ENCODE data around the gene MAPK13. TPM values are rescaled to one million over a fixed set of nuclear protein-coding genes. Genes with fewer than 3 reads are reported as not detected.
"Not testable (repeated sequence)": the region's sequence is repeated elsewhere in the genome, so short reads cannot be mapped to it uniquely, and the experiment has no call there.

MAPK13 gene
- total RNA-seq, 1 experiment from 2014 or later: 0.34 TPM

- peak; percentile 93 for DNase-seq (ENCODE audit: low spot score)
These were observed 2.8 kb upstream of the MAPK13 start for GRCh38 chr6:36127462-36128016.

GRCh38 chr6:36128073-36128472, 2.2 kb upstream of the MAPK13 start:
- no peak for DNase-seq (ENCODE audit: low spot score)

GRCh38 chr6:36128793-36129192, 1.5 kb upstream of the MAPK13 start:
- no peak for DNase-seq (ENCODE audit: low spot score)

DNA sequence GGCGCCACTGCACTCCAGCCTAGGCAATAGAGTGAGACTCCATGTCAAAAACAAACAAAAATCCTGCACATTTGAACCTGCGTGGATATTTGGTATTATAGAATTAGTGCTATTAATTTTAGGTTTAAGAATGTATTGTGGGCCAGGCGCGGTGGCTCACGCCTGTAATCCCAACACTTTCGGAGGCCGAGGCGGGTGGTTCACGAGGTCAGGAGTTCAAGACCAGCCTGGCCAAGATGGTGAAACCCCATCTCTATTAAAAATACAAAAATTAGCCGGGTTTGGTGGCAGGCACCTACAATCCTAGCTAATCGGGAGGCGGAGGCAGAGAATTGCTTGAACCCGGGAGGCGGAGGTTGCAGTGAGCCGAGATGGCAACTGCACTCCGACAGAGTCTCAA, 979 bp upstream of the MAPK13 start:
- not testable (repeated sequence) for DNase-seq (ENCODE audit: low spot score)

GRCh38 chr6:36130667-36131510, 576 bp downstream of the MAPK13 start:
- no peak for DNase-seq (ENCODE audit: low spot score)

DNA sequence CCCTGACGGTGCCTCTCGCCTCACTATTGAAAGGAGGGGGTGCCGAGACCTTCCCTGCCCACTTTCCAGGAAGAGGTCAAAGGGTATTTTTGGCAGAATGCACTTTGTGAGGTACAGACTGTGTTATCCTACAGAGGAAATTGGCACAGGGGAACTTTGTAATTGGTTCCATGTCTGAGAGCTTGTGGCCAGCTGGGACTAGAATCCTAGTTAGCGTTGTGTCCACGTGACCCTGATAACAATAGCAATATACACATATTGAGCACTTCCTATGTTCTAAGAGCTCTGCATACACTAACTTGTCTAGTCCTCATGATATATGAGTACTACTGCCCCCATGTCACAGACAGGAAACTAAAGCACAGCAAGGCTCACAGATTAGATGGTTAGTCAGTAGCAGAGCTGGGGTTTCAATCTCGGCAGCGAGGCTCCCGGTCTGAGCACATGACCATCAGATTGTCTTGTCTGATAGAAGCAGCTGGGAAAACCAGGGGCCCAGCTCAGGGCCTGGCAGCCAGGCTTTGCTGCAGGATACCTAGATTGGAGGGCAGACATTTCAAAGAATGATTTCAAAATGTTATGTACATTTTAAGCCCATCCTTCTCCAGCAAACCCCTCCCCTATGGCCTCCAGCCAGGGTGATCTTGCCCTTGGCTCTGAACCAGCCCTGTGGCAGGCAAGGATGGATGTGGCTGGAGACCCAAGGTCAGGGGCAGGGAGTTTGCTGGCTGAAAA, 1.4 kb downstream of the MAPK13 start:
- DNase-seq (ENCODE audit: low spot score): peak; percentile 61

DNA sequence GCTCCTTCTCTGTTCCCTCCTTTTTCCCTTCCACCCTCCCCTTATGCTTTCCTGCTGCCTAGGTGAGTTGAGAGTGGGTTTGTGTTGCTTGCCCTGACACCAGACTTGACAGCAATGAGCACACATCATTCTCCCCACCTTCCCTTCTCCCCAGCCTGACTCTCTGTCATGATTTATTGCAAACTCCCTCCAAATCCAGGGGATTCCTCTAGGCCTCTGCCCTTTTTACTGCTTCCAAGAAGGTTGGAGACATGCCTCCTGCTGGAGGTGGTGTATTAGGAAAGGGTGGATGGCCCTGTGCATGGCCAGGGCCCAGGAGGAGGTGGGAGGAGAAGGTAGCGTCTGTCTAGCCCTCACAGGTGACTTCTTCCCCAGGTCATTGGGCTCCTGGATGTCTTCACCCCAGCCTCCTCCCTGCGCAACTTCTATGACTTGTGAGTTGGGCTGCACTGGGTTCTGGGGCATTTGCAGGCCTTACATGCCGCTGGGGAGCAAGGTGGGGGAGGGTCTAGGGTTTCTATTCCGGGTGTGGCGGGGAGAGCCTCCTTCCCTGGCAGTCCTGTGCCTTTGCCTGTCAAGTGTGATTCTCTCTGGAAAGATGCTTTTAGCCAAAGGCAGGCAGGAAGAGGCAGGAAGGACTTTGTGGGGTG, 2.1 kb downstream of the MAPK13 start:
- no peak for DNase-seq (ENCODE audit: low spot score)

GRCh38 chr6:36133148-36133547, 2.8 kb downstream of the MAPK13 start:
- DNase-seq (ENCODE audit: low spot score): no peak

DNA sequence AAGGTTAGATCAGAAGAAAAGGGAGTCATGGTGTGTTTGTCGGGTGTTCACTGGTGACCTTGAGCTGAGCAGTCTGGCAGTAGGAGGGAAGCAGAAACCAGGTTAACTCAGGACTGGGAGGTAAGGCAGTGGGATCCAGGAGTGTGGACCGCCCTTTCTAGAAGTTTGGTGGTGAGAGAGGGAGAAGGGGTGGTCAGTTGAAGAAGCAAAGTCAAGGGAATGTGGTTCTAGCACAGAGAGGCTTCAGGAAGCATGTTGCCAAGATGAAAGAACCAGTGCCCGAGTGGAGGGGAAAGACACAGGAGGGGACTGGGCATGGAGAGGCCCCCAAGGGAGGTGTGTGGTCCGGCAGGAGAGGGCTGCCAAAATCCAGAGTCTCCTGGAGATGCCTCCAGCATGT, 3.6 kb downstream of the MAPK13 start:
- DNase-seq (ENCODE audit: low spot score): no peak

- no peak for DNase-seq (ENCODE audit: low spot score)
These were observed 4.9 kb downstream of the MAPK13 start for GRCh38 chr6:36135053-36135731.

DNA sequence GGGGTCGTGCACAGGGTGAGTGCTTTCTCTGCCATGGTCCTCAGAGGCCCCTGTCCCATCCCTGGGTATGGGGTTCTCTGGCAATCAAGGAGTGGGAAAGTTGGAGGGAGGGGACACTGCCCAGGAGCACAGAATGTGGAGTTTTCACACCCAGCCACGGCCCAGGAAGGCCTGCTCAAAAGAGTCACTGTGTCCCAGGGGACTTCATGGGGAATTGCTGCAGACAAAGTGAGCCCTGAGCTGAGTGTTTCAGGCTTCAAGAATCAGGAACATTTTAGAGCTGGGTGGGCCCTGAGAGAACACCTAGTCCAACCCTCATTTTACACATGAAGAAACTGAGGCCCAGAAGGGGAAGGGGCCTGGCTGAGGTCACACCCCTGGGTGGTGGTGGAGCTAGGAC, 5.7 kb downstream of the MAPK13 start:
- DNase-seq (ENCODE audit: low spot score): no peak

DNA sequence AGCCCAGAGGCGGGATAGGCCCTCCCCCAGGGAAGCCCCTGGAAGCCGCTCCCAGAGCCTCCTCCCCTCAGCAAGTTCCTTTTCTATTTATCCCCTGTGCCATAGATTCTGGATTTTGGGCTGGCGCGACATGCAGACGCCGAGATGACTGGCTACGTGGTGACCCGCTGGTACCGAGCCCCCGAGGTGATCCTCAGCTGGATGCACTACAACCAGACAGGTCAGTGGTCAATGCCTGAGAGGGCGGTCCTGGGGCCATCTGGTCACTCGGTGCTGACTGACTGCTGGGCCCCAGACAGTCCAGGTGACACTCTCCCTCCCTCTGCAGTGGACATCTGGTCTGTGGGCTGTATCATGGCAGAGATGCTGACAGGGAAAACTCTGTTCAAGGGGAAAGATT, 6.2 kb downstream of the MAPK13 start:
- DNase-seq (ENCODE audit: low spot score): no peak

GRCh38 chr6:36138667-36139066, 8.4 kb downstream of the MAPK13 start:
- no peak for DNase-seq (ENCODE audit: low spot score)

- no peak for DNase-seq (ENCODE audit: low spot score)
These were observed 9.1 kb downstream of the MAPK13 start for GRCh38 chr6:36139431-36139830.

- DNase-seq (ENCODE audit: low spot score): no peak
These were observed 9.8 kb downstream of the MAPK13 start for GRCh38 chr6:36139991-36140710.

DNA sequence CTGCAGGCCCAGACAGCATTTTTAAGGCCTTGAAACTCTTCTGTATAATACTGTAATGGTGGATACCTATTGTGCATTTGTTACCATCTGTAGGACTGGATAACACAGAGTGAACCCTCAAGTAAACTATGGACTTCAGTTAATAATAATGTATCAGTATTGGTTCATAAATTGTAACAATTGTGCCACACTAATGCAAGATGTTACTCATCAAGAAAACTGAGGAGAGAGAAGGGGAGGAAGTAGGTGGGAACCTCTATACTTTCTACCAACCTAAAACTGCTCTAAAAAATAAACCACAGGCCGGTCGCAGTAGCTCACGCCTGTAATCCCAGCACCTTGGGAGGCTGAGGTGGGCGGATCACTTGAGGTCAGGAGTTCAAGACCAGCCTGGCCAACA, 10.8 kb downstream of the MAPK13 start:
- no peak for DNase-seq (ENCODE audit: low spot score)

DNA sequence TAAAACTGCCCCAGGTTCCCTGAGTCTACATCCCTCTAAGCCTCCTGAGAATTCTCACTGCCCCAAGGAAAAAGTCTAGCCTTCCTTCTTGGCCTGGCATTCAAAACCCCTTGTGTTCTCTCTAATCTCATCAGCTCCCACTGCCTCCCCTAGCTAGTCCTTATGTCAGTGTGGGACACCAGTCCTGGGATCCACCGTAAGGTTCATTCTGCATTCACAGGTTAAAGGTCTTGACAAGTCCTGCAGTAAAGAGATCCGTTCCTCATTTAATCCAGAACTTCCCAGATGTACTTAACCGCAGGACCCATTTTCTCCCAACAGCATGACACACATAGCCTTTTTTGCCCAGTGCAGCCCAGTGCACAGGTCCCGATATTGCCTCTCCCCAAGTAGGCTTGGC, 11.6 kb downstream of the MAPK13 start:
- no peak for DNase-seq (ENCODE audit: low spot score)

DNA sequence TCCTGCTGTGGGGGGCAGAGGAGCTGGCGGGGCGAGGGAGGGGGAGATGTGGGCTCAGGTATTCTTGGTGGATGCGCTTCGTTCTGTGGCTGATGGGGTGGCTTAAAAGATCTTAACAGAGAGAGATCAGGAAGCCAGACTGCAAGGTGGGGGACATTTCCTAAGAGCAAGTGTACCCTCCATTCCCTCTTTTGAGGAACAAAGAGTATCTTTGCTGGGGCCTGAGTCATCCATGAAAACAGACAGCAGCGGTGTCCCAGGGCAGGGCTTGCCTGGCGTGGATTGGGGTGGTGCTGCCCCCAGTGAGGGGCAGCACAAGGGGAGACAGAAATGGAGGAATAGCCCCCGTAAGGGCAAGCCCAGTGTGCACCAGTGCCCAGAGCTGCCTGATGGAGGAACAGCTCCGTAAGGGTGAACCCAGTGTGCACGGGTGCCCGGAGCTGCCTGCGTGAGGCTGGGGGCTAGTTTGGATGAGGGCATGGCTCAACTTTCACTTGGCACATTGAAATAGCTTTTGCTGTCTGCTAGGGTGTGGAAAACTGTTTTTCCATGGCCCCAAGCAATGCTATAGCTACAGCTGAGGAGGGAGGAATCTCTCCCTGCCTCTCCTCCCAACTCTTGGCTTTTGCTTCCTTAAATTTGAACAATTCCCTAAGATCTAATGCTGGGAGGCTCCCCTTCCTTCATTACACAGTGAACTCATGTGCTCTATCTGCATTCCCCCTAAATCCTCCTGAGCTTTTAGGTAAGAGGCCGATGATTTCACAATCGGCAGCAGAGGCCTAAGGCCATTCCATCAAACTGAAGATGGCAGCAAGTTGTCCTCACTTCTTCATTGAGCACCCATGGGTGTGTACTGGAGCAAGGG, 12.9 kb downstream of the MAPK13 start:
- no peak for DNase-seq (ENCODE audit: low spot score)

- no peak for DNase-seq (ENCODE audit: low spot score)
These were observed 15.2 kb downstream of the MAPK13 start for GRCh38 chr6:36145495-36145894.

- no peak for DNase-seq (ENCODE audit: low spot score)
These were observed 17.0 kb downstream of the MAPK13 start for GRCh38 chr6:36147294-36147693.

Measured in A172 (cell line).